D341Med (cell line): ENCODE measurements around the gene KLHL7.

Source experiments
- DNase-seq: peaks from one replicate; pipeline ENCODE4 v3.0.0; 2012; ENCODE audit warnings: low spot score

KLHL7 gene, protein sequence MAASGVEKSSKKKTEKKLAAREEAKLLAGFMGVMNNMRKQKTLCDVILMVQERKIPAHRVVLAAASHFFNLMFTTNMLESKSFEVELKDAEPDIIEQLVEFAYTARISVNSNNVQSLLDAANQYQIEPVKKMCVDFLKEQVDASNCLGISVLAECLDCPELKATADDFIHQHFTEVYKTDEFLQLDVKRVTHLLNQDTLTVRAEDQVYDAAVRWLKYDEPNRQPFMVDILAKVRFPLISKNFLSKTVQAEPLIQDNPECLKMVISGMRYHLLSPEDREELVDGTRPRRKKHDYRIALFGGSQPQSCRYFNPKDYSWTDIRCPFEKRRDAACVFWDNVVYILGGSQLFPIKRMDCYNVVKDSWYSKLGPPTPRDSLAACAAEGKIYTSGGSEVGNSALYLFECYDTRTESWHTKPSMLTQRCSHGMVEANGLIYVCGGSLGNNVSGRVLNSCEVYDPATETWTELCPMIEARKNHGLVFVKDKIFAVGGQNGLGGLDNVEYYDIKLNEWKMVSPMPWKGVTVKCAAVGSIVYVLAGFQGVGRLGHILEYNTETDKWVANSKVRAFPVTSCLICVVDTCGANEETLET

DNA sequence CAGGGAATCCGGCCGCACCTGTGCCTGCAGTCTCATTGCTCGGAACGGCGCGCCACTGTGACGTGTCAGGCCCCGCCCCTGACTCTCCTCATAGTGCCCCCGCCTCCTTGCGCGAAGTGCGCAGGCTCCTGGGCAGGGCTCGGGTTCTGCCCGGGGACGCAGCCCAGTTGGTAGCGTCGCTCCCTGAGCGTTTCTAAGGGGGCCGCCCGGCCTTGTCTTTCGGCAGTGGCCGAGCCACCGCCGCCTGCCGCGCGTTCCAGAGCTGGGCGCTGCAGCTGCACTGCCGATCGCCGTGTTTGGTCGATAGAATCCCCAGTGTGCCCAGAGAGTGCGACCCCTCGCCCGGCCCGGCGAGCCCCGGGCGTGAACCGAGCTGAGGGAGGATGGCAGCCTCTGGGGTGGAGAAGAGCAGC, at the start of gene KLHL7:
Gene KLHL7 (plus strand): TSS at position 142 of the 413 bp plus-strand sequence. CDS start 242 bp downstream, at position 384.
- peak; percentile 97 for DNase-seq

DNA sequence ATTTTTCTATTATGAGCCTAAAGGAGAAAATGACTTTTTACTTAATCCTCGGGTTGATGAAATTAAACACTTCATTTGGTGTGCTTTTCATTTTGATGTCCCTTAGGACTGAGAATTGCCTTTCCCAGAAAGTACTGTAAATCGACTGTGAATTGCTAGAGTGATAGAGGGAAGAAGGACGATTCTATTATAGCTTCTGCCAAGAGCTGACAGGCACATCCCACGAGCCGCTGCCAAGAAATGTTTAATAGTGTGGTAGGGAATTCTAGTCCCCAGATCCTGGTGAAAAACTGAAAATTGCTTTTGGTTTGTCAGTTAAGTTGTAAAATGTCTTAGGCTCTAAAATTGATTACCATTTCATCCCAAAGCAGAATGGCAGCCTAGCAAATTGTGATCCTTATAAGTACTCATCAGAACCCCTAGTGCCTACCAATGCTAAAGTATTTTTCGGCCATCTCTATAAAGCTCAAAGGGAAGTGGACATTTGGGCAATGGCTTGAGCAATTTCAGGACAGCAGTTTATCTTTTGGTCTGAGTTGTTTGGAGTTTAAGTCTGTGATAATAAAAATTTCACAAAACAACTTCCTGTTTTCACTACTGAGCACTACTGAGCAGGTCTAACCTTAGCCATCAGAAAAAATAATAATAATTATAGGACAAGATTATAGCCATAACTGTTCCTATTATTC, 47.0 kb upstream of the KLHL7 start:
- no peak for DNase-seq

DNA sequence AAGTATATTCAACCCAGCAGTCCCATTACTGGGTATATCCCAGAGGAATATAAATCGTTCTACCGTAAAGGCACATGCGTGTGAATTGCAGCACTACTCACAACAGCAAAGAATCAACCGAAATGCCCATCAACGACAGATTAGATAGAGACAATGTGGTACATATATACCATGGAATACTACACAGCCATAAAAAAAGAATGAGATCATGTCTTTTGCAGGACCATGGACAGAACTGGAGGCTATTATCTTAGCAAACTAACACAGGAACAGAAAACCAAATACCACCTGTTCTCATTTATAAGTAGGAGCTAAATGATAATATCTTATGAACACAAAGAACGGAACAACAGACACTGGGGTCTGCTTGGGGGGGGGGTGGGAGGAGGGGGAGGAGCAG, 44.3 kb upstream of the KLHL7 start:
- no peak for DNase-seq

DNA sequence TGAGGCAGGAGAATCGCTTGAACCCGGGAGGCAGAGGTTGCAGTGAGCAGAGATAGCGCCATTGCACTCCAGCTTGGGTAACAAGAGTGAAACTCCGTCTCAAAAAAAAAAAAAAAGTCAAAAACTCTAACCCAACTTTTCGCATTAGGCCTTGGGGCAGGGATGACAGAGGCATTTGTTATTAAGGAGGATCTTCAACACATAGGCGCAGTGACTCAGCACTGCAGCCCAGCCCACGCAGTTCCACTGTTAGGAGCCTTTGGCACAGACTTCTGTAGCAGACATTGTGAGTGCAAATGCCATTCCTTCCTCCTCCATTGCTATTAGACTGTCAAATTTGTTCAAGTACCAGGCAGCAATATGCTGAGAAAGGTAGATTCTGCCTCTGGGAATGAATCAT, 43.1 kb upstream of the KLHL7 start:
- no peak for DNase-seq

DNA sequence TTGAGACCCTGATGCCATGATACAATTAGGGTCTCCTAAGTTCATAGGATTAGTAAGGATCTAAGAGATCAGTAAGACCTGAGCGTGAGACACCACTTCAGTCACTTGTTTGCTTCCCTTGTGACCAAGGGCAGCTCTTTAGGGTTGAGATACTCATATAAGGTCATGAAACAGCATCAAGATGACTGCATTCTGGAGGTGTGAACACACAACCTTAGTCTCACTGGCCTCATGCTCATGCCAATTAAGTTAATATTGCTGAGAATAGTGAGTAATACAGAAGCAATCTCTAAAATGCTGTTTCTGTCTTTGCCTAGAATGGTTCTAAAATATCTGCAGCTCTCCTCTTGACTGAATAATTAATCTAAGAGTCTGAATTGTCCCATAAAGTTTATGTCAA, 39.6 kb upstream of the KLHL7 start:
- no peak for DNase-seq

DNA sequence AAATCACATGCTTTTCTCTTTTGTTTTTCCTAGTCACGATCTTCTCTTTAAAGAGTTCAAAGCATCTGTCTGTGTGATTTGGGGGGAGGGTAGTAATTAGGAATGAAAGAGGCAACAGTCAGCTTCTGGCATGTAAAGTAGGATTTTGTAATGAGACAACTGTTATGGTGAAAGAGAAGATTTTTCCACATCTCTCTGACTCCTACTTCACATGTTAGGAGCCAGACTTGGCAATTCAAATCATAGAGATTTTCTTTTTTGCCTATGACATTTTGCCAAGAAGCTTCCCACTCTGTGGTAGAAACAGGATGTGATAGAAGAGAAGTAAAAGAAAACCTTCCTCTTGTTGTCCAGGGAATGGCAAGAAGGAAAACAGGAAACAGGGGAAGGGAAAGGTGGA, 38.3 kb upstream of the KLHL7 start:
- DNase-seq, result no peak

- no peak for DNase-seq
These were observed 33.5 kb upstream of the KLHL7 start for GRCh38 chr7:23072048-23072447.

DNA sequence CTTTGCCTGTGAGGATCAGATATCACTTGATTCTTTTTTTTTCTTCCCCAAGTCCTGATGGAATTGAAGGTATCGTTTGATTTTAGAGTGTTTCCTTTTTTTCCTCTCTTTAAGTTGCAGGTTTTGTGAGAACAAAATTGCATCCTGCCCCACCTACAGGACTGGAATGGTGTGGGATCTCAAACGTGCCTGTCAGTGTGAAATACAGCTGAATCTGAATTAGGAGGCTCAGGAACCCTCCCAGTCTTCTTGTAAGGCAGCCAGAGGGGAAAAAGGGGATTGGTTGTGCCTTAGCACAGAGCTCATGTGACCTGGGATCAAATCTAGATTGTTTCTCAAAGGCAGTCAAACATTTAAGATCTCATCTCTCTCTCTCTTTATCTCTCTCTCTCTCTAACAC, 32.7 kb upstream of the KLHL7 start:
- no peak for DNase-seq

GRCh38 chr7:23074443-23075261, 30.9 kb upstream of the KLHL7 start:
- no peak for DNase-seq

- DNase-seq, result no peak
These were observed 30.0 kb upstream of the KLHL7 start for GRCh38 chr7:23075571-23075970.

- DNase-seq, result no peak
These were observed 28.8 kb upstream of the KLHL7 start for GRCh38 chr7:23076772-23077171.

GRCh38 chr7:23093111-23093510, 12.5 kb upstream of the KLHL7 start:
- no peak for DNase-seq

- DNase-seq, result no peak
These were observed 12.0 kb upstream of the KLHL7 start for GRCh38 chr7:23093546-23093945.

DNA sequence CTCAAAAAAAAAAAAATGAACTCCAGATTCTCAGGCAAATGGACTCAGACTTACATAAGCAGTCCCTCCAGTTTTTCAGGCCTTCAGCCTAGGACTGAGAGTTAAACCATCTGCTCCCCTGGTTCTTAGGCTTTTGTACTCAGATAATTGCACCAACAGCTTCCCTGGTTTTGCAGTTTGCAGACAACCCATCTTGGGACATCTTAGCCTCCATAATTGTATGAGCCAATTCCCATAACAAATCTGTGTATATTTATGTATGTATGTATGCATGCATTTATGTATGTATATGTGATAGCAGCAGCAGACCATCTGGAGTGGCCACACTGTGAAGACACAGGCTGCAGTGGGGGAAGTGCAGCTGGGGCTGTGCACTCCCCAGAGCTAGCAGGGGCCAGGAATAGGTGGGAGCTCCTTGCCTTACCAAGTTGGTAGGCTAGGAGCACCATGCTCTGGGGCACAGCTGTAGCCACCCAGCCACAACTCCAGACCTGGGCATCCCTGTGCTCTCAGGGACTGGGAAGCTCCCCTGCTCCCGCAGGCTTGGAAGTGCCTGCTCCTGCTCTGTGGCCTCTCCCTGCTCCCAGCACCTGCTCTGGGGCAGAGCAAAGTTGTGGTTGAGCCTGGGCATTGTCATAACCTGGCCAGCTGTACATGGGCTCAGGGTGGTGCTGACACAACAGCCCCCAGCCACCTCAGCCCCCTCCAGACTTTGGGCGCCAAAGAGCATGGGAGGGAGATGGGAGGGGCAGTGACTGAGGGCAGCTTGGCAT, 8.9 kb upstream of the KLHL7 start:
- no peak for DNase-seq

DNA sequence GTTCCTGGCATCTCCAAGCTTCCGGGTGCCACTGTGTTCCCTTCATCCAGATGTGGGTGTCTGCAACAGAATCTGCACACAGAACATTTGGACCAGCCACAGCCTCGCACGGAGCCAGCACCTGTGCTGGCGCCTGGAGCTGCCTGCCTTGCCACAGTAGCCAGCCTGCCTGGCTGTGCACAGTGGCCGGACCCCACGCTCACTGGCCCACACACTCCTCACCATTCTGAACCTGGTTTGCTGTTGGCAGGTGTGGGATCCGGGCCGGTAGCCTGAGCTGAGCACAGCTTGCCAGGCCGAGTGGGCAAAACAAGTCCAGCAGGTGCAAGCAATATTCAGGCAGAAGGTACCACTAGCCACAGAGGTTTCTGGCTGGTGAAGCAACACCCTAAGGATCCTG, 7.6 kb upstream of the KLHL7 start:
- DNase-seq, result no peak

DNA sequence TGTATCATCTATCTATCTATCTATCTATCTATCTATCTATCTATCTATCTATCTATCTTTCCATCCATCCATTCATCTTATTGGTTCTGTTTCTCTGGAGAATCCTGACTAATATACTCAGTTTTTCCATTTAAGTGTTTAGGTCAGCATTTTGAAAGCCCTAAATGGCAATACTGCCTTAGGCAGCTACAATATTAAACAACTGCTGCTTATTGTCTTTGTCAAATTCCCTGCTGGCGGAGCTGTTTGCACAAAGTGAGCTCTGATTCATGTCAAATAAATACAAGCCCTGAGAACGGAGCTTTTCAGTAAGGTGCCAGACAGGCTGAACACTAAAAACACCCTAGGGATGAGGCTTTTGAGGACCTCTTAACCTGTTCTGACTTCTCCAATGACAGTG, 7.1 kb upstream of the KLHL7 start:
- DNase-seq, result no peak

GRCh38 chr7:23100697-23101096, 4.9 kb upstream of the KLHL7 start:
- DNase-seq, result no peak

DNA sequence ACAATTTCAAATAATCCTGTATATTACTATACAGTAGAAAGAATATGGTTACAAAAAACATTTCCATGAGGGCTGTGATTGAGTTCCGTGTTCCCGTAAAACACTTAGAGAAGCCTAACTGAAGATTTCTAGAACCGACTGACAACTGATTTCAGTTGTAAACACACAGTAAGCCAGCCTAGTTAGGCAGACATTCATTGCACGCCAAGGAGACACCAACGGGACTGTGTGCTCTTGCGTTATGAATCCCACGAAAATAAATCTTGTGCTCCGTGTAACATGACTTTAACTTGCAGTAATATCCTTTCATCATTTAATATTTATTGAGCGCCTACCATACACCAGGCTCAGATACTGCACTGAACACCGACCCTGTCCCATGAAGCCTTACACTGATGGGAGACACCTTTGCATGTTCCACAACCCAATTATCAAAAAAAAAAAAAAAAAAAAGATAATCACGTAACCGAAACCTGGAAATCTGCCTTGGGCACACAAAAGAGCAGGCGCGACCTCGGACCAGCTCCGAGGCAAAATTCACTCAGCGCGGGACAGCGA, 420 bp upstream of the KLHL7 start:
- peak; percentile 29 for DNase-seq

GRCh38 chr7:23106057-23106822, 655 bp downstream of the KLHL7 start:
- peak; percentile 62 for DNase-seq
